SK-N-SH (cell line): ENCODE measurements around the gene PTPRS. TPM values are rescaled to one million over a fixed set of nuclear protein-coding genes. Genes with fewer than 3 reads are reported as not detected.

Experiments used
- CTCF ChIA-PET: fragments of 300-600, 350-600 bp; formaldehyde crosslinking; extraction: SDS; loops from one replicate; lab custom pipeline; 2021; lab: Yijun Ruan, JAX
- POLR2A ChIA-PET: fragments of 350-600 bp; sonication (Branson Sonifier 250); formaldehyde crosslinking; extraction: SDS; loops from one replicate; lab custom pipeline; 2020; ENCODE audit warnings: antibody characterized with exemption, inconsistent platforms; lab: Yijun Ruan, JAX
- DNase-seq: peaks from one replicate; pipeline ENCODE4 v3.0.0; 2012
- H2AFZ ChIP-seq: fragments of 200-600 bp; sonication (generic); 2 replicates; pipeline ENCODE4 v1.8.1; 2016; ENCODE audit warnings: antibody characterized with exemption, mild to moderate bottlenecking, low read depth
- H3F3A ChIP-seq: fragments of 200-600 bp; sonication (generic); replicated peaks from 2 replicates; pipeline ENCODE3; 2016; ENCODE audit warnings: antibody characterized with exemption, mild to moderate bottlenecking; ENCODE audit not compliant: insufficient read depth
- H3K27ac ChIP-seq, 2 experiments: fragments of 200-500 bp in 1 of 2; fragments of 200-600 bp in 1 of 2; sonication (Bioruptor generic) in 1 of 2; sonication (generic), shearing (Covaris generic) in 1 of 2; 2 replicates each; pipeline versions ENCODE4 v1.5.1 to v1.6.1; 2014 to 2016; ENCODE audit warnings: low read depth in 2 of 2, inconsistent platforms in 1 of 2, low read length in 1 of 2, mild to moderate bottlenecking in 1 of 2, mixed read lengths in 1 of 2
- H3K27me3 ChIP-seq: fragments of 200-600 bp; sonication (generic), shearing (Covaris generic); 2 replicates; pipeline ENCODE4 v1.6.1; 2016; ENCODE audit warnings: mixed run types; ENCODE audit not compliant: insufficient read depth
- H3K36me3 ChIP-seq, 2 experiments: fragments of 200-500 bp in 1 of 2; fragments of 200-600 bp in 1 of 2; sonication (Bioruptor generic) in 1 of 2; sonication (generic) in 1 of 2; replicated peaks in 1 of 2; 2 replicates each; pipeline versions ENCODE3 to v1.5.1; 2014 to 2016; ENCODE audit warnings: low read length in 1 of 2, mild to moderate bottlenecking in 1 of 2; ENCODE audit not compliant: insufficient read depth in 2 of 2, control insufficient read depth in 1 of 2
- H3K4me1 ChIP-seq, 2 experiments: fragments of 200-500 bp in 1 of 2; fragments of 200-600 bp in 1 of 2; sonication (Bioruptor generic) in 1 of 2; sonication (generic), shearing (Covaris generic) in 1 of 2; 2 replicates each; pipeline versions ENCODE4 v1.5.1 to v1.6.1; 2014 to 2016; ENCODE audit warnings: low read depth in 1 of 2, low read length in 1 of 2, mixed run types in 1 of 2; ENCODE audit not compliant: insufficient read depth in 2 of 2, control insufficient read depth in 1 of 2
- H3K4me2 ChIP-seq: fragments of 200-600 bp; sonication (generic), shearing (Covaris generic); 2 replicates; pipeline ENCODE4 v1.6.1; 2017; ENCODE audit warnings: mixed run types
- H3K4me3 ChIP-seq, 2 experiments: fragments of 200-500 bp in 1 of 2; fragments of 200-600 bp in 1 of 2; sonication (Bioruptor generic) in 1 of 2; sonication (generic), shearing (Covaris generic) in 1 of 2; 2 replicates each; pipeline versions ENCODE4 v1.5.1 to v1.8.1; 2014 to 2016; ENCODE audit warnings: low read depth in 2 of 2, inconsistent platforms in 1 of 2, low read length in 1 of 2, mild to moderate bottlenecking in 1 of 2, mixed read lengths in 1 of 2, moderate library complexity in 1 of 2
- H3K79me2 ChIP-seq: fragments of 200-600 bp; sonication (generic); 2 replicates; pipeline ENCODE4 v1.8.1; 2017; ENCODE audit warnings: mild to moderate bottlenecking; ENCODE audit not compliant: insufficient read depth
- H3K9ac ChIP-seq: fragments of 200-600 bp; sonication (generic); 2 replicates; pipeline ENCODE4 v1.6.1; 2017; ENCODE audit warnings: mixed run types
- H3K9me2 ChIP-seq: fragments of 200-600 bp; sonication (generic); 2 replicates; pipeline ENCODE4 v1.6.1; 2017; ENCODE audit warnings: mixed run types
- H3K9me3 ChIP-seq: fragments of 200-600 bp; sonication (generic); 2 replicates; pipeline ENCODE4 v1.6.1; 2017; ENCODE audit warnings: mixed run types, mild to moderate bottlenecking, moderate library complexity
- H4K20me1 ChIP-seq: fragments of 200-600 bp; sonication (generic); 2 replicates; pipeline ENCODE4 v1.6.1; 2017; ENCODE audit warnings: mild to moderate bottlenecking, mixed run types; ENCODE audit not compliant: insufficient read depth
- EP300 ChIP-seq, 2 experiments: IDR thresholded peaks; 2 replicates each; pipeline versions ENCODE4 v1.4.0 to v1.6.1; 2012; ENCODE audit warnings: borderline replicate concordance in 1 of 2, low read depth in 1 of 2, low read length in 1 of 2
- FOSL2 ChIP-seq: IDR thresholded peaks from 2 replicates; pipeline ENCODE4 v1.4.0; 2012; ENCODE audit warnings: low read depth, mild to moderate bottlenecking, moderate library complexity, borderline replicate concordance
- GABPA ChIP-seq: IDR thresholded peaks from 2 replicates; pipeline ENCODE4 v1.4.0; 2012; ENCODE audit warnings: low read depth, mild to moderate bottlenecking
- JUND ChIP-seq: IDR thresholded peaks from 2 replicates; pipeline ENCODE4 v1.4.0; 2012
- MXI1 ChIP-seq: IDR thresholded peaks from 2 replicates; pipeline ENCODE4 v1.6.1; 2012; ENCODE audit warnings: mild to moderate bottlenecking, low read depth, low read length, improper control_type of control experiment
- NFIC ChIP-seq: IDR thresholded peaks from 2 replicates; pipeline ENCODE4 v1.4.0; 2012; ENCODE audit warnings: borderline replicate concordance
- RXRA ChIP-seq: IDR thresholded peaks from 2 replicates; pipeline ENCODE4 v1.4.0; 2012; ENCODE audit warnings: low read depth, mild to moderate bottlenecking, borderline replicate concordance
- TAF1 ChIP-seq: IDR thresholded peaks from 2 replicates; pipeline ENCODE4 v1.6.1; 2012; ENCODE audit warnings: low read depth, mild to moderate bottlenecking, low read length, moderate library complexity, borderline replicate concordance
- YY1 ChIP-seq: IDR thresholded peaks from 2 replicates; pipeline ENCODE4 v1.4.0; 2012; ENCODE audit warnings: low read depth, mild to moderate bottlenecking
- WGBS: methylation state at CpG from one replicate; pipeline ENCODE4 v1.1.6; 2017; ENCODE audit warnings: low lambda C conversion rate; 5-methylcytosine and 5-hydroxymethylcytosine counted together
- polyA plus RNA-seq, 3 experiments: library from polyadenylated mRNA; depleted of rRNA; stranded (reverse); fragments of >200 nt; gene quantifications; 2 replicates each; pipeline ENCODE4 v1.2.3, GENCODE V29; 2012
- TF ChIP-seq, protein P1 (sequence below): IDR thresholded peaks from 2 replicates; pipeline ENCODE4; 2012
- TF ChIP-seq, protein P2 (sequence below): fragments of 200-600 bp; sonication (generic); IDR thresholded peaks from 2 replicates; pipeline ENCODE4 v1.6.1; 2017; ENCODE audit warnings: antibody characterized with exemption, mild to moderate bottlenecking, moderate library complexity
- TF ChIP-seq, protein P3 (sequence below): IDR thresholded peaks from 2 replicates; pipeline ENCODE4 v1.4.0; 2012; ENCODE audit warnings: low read depth, borderline replicate concordance
- TF ChIP-seq, protein P4 (sequence below): fragments of 150-350 bp; IDR thresholded peaks from 2 replicates; pipeline ENCODE4 v1.6.1; 2016; ENCODE audit warnings: mild to moderate bottlenecking, low read depth, low read length

PTPRS gene
- polyA plus RNA-seq, 1 of the 3 experiments (the other 2 are of a cell fraction), result 91.0 TPM

DNA sequence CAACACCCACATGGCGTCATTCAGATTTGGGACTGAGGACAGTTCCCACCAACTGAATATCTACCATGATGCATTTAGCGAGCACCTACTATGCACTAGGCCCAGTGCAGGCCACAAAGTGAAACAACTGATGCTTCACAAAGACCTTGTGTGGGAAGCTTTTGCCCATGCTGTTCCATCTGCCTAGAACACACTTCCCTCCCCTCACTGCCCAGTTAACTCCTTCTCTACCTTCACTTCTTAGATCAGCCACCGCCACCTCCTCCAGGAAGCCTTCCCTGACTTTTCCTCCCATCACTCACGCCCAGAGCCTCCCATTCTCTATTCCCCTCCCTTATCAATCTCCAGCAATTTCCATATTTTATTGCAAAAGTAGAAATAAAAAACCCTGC, 25.7 kb downstream of the PTPRS start:
- Histone ChIP-seq H3K27ac (no peak overlapping the region), H3F3A (no peaks in the 10 kb centered on the region), H3K9me3 (no peaks in the 10 kb centered on the region), H3K79me2 (no peaks in the 10 kb centered on the region), H3K27me3 (no peaks in the 10 kb centered on the region), H3K9me2 (no peaks in the 10 kb centered on the region), H2AFZ (no peak overlapping the region), H3K9ac (no peak overlapping the region), H3K4me3 (no peak overlapping the region), H3K36me3 (no peaks in the 10 kb centered on the region), H3K4me2 (no peak overlapping the region), H3K4me1 (peaks cover 0 to 4% of the 10 kb centered on the region in 2 experiments; a peak in 1 of 4 replicates), H4K20me1 (peaks cover 23% of the 10 kb centered on the region; the same call in 1 of the 2 replicates)
- TF ChIP-seq EP300 (IDR thresholded peaks at IDR 0.05; ENCODE audit: borderline replicate concordance in 1 of 2, low read depth in 1 of 2, low read length in 1 of 2) (no peak), GABPA (no peak), JUND (no peak), YY1 (no peak), NFIC (no peak), MXI1 (no peak), TAF1 (no peak), RXRA (no peak), FOSL2 (no peak)
- TF ChIP-seq, protein P1, sequence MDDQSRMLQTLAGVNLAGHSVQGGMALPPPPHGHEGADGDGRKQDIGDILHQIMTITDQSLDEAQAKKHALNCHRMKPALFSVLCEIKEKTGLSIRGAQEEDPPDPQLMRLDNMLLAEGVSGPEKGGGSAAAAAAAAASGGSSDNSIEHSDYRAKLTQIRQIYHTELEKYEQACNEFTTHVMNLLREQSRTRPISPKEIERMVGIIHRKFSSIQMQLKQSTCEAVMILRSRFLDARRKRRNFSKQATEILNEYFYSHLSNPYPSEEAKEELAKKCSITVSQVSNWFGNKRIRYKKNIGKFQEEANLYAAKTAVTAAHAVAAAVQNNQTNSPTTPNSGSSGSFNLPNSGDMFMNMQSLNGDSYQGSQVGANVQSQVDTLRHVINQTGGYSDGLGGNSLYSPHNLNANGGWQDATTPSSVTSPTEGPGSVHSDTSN, result no peak
- TF ChIP-seq, protein P2, sequence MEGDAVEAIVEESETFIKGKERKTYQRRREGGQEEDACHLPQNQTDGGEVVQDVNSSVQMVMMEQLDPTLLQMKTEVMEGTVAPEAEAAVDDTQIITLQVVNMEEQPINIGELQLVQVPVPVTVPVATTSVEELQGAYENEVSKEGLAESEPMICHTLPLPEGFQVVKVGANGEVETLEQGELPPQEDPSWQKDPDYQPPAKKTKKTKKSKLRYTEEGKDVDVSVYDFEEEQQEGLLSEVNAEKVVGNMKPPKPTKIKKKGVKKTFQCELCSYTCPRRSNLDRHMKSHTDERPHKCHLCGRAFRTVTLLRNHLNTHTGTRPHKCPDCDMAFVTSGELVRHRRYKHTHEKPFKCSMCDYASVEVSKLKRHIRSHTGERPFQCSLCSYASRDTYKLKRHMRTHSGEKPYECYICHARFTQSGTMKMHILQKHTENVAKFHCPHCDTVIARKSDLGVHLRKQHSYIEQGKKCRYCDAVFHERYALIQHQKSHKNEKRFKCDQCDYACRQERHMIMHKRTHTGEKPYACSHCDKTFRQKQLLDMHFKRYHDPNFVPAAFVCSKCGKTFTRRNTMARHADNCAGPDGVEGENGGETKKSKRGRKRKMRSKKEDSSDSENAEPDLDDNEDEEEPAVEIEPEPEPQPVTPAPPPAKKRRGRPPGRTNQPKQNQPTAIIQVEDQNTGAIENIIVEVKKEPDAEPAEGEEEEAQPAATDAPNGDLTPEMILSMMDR, result no peak
- TF ChIP-seq, protein P3, sequence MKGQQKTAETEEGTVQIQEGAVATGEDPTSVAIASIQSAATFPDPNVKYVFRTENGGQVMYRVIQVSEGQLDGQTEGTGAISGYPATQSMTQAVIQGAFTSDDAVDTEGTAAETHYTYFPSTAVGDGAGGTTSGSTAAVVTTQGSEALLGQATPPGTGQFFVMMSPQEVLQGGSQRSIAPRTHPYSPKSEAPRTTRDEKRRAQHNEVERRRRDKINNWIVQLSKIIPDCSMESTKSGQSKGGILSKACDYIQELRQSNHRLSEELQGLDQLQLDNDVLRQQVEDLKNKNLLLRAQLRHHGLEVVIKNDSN, result no peak
- TF ChIP-seq, protein P4, sequence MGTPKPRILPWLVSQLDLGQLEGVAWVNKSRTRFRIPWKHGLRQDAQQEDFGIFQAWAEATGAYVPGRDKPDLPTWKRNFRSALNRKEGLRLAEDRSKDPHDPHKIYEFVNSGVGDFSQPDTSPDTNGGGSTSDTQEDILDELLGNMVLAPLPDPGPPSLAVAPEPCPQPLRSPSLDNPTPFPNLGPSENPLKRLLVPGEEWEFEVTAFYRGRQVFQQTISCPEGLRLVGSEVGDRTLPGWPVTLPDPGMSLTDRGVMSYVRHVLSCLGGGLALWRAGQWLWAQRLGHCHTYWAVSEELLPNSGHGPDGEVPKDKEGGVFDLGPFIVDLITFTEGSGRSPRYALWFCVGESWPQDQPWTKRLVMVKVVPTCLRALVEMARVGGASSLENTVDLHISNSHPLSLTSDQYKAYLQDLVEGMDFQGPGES, result no peak
- WGBS, result 73% methylated on average over 4 of the region's 4 CpGs
- ChIA-PET POLR2A (no interaction called here), CTCF (interaction anchor here (1.1 kb wide), 1 partner anchor 14 kb away, joined by 3 read pairs; no protein-coding TSS in a partner anchor)
- no peak for DNase-seq
